Tibial nerve (tissue), 4 donors: ENCODE data around the gene RNF125. TPM values are rescaled to one million over a fixed set of nuclear protein-coding genes. Genes with fewer than 3 reads are reported as not detected.
A peak's percentile ranks its signal among the peaks of the same experiment; 100 is the strongest.

Source experiments
- DNase-seq, 2 donors: peaks; one replicate each; pipeline ENCODE4 v3.0.0-alpha.2; 2019; ENCODE audit warnings: low spot score in 2 of 2
- H3K27ac ChIP-seq, 4 donors: fragments of 200-600 bp; sonication (generic) in 3 of 4; one replicate each; pipeline ENCODE4 v1.5.1; 2017 to 2019; ENCODE audit warnings: mild to moderate bottlenecking in 1 of 4
- H3K27me3 ChIP-seq, 2 donors: fragments of 200-600 bp; sonication (generic) in 1 of 2; one replicate each; pipeline versions ENCODE4 v1.5.1 to v1.6.0; 2017 to 2019
- H3K36me3 ChIP-seq, 3 donors: fragments of 200-600 bp; sonication (generic); one replicate each; pipeline ENCODE4 v1.5.1; 2018 to 2019
- H3K4me1 ChIP-seq, 4 donors: fragments of 200-600 bp; sonication (generic) in 3 of 4; one replicate each; pipeline ENCODE4 v1.5.1; 2017 to 2019
- H3K4me3 ChIP-seq, 4 donors: fragments of 200-600 bp; sonication (generic) in 3 of 4; one replicate each; pipeline ENCODE4 v1.5.1; 2017 to 2019; ENCODE audit warnings: mild to moderate bottlenecking in 1 of 4, moderate library complexity in 1 of 4
- H3K9me3 ChIP-seq, 4 donors: fragments of 200-600 bp; sonication (generic) in 3 of 4; one replicate each; pipeline ENCODE4 v1.5.1; 2017 to 2019
- CTCF ChIP-seq, 5 experiments: fragments of 200-600 bp in 3 of 5; fragments of 450-650 bp in 2 of 5; sonication (generic) in 3 of 5; IDR thresholded peaks; one replicate each; pipeline ENCODE4 v1.5.1; 2016 to 2019; ENCODE audit warnings: antibody characterized with exemption in 5 of 5, mild to moderate bottlenecking in 3 of 5, moderate library complexity in 2 of 5
- EP300 ChIP-seq, 2 donors: sonication (generic); formaldehyde crosslinking; IDR thresholded peaks; one replicate each; pipeline ENCODE4 v1.6.1; 2017; ENCODE audit warnings: antibody characterized with exemption in 2 of 2, mild to moderate bottlenecking in 1 of 2
- POLR2A ChIP-seq, 2 donors: fragments of 450-650 bp; IDR thresholded peaks; one replicate each; pipeline ENCODE4 v1.6.1; 2017; ENCODE audit warnings: antibody characterized with exemption in 2 of 2, mild to moderate bottlenecking in 2 of 2, moderate library complexity in 2 of 2
- WGBS, 2 donors: methylation state at CpG; one replicate each; pipeline ENCODE4 v1.1.5; 2018; 5-methylcytosine and 5-hydroxymethylcytosine counted together
- total RNA-seq, 4 donors: library from RNA; depleted of rRNA; stranded (reverse); fragments of >200 nt; gene quantifications; one replicate each; pipeline ENCODE4 v1.1.0, GENCODE V29; 2016

Gene RNF125
- total RNA-seq, 4 donors from 2014 or later, result 6.9 to 12.0 (median 7.2) TPM

GRCh38 chr18:32056613-32057358 is 38.2 kb downstream of the RNF125 start:
- TF ChIP-seq POLR2A (IDR thresholded peaks at IDR 0.05) (no peak), CTCF (IDR thresholded peaks at IDR 0.05) (no peak), EP300 (IDR thresholded peaks at IDR 0.05) (no peak)
- 75 to 85% methylated on average over 3 of the region's 3 CpGs for WGBS, 2 donors
- H3K4me1 ChIP-seq, result no peaks in the 10 kb centered on the region
- no peak overlapping the region for H3K27ac ChIP-seq
- no peaks in the 10 kb centered on the region for H3K9me3 ChIP-seq
- DNase-seq, result no peak
- H3K4me3 ChIP-seq, result no peak overlapping the region
- H3K36me3 ChIP-seq, result no peaks in the 10 kb centered on the region
- H3K27me3 ChIP-seq, result no peaks in the 10 kb centered on the region

GRCh38 chr18:32057624-32058165 is 39.1 kb downstream of the RNF125 start:
- WGBS, 2 donors, result 79 to 81% methylated on average over 7 of the region's 7 CpGs
- H3K9me3 ChIP-seq, result no peaks in the 10 kb centered on the region
- DNase-seq, result no peak

GRCh38 chr18:32060026-32060425 is 41.4 kb downstream of the RNF125 start:
- Histone ChIP-seq H3K36me3 (no peaks in the 10 kb centered on the region), H3K4me3 (no peak overlapping the region), H3K27me3 (no peaks in the 10 kb centered on the region), H3K27ac (no peak overlapping the region), H3K4me1 (no peaks in the 10 kb centered on the region), H3K9me3 (no peaks in the 10 kb centered on the region)
- no peak for TF ChIP-seq EP300 (IDR thresholded peaks at IDR 0.05)
- no peak for TF ChIP-seq CTCF (IDR thresholded peaks at IDR 0.05)
- TF ChIP-seq POLR2A (IDR thresholded peaks at IDR 0.05), result no peak
- 85 to 86% methylated on average over 2 of the region's 2 CpGs for WGBS, 2 donors
- DNase-seq, result no peak

More at GRCh38 chr18:32057624-32058165, 39.1 kb downstream of the RNF125 start:
- Histone ChIP-seq H3K4me1 (no peaks in the 10 kb centered on the region), H3K27ac (no peak overlapping the region), H3K27me3 (no peaks in the 10 kb centered on the region), H3K4me3 (no peak overlapping the region), H3K36me3 (no peaks in the 10 kb centered on the region)
- TF ChIP-seq EP300 (IDR thresholded peaks at IDR 0.05) (no peak), POLR2A (IDR thresholded peaks at IDR 0.05) (no peak), CTCF (IDR thresholded peaks at IDR 0.05) (no peak)

GRCh38 chr18:32067375-32068167 is 48.9 kb downstream of the RNF125 start:
- Histone ChIP-seq H3K36me3 (peaks cover 0 to 10% (median 2%) of the 10 kb centered on the region in 3 donors), H3K27me3 (no peaks in the 10 kb centered on the region), H3K4me3 (no peak overlapping the region), H3K27ac (no peak overlapping the region), H3K4me1 (no peaks in the 10 kb centered on the region), H3K9me3 (no peaks in the 10 kb centered on the region)
- no peak for DNase-seq
- 96 to 97% methylated on average over 3 of the region's 3 CpGs for WGBS, 2 donors
- no peak for TF ChIP-seq EP300 (IDR thresholded peaks at IDR 0.05)
- TF ChIP-seq POLR2A (IDR thresholded peaks at IDR 0.05), result no peak
- no peak for TF ChIP-seq CTCF (IDR thresholded peaks at IDR 0.05)

GRCh38 chr18:32072321-32072720 is 53.7 kb downstream of the RNF125 start:
- no peak for DNase-seq
- WGBS, 2 donors, result 38 to 42% methylated on average over 4 of the region's 4 CpGs
- H3K4me3 ChIP-seq, result no peak overlapping the region
- peaks cover 0 to 4% (median 2%) of the 10 kb centered on the region in 3 donors for H3K36me3 ChIP-seq
- H3K4me1 ChIP-seq, result no peaks in the 10 kb centered on the region
- no peaks in the 10 kb centered on the region for H3K9me3 ChIP-seq
- no peak overlapping the region for H3K27ac ChIP-seq
- no peak for TF ChIP-seq EP300 (IDR thresholded peaks at IDR 0.05)
- peak in 3 of 5 experiments; percentile 27 to 36 (median 35) for TF ChIP-seq CTCF (IDR thresholded peaks at IDR 0.05)
- TF ChIP-seq POLR2A (IDR thresholded peaks at IDR 0.05), result no peak
- H3K27me3 ChIP-seq, result no peaks in the 10 kb centered on the region
